ENCODE measurements around the gene ZDHHC1. TPM values are rescaled to one million over a fixed set of nuclear protein-coding genes. Genes with fewer than 3 reads are reported as not detected.

The ZDHHC1 gene
- total and polyA plus RNA-seq, 2 of the 13 experiments (the other 11 are each of a cell fraction or from before 2014, with no cell fraction given): 0.51 to 1.1 TPM

- TF ChIP-seq RAD21 (CRISPR knock-in tag; IDR thresholded peaks at IDR 0.05): peak; percentile 83
- no peak for TF ChIP-seq ZKSCAN1 (IDR thresholded peaks at IDR 0.05; ENCODE audit: low read length)
- peak; percentile 99 for TF ChIP-seq ZFX (CRISPR knock-in tag; IDR thresholded peaks at IDR 0.05; ENCODE audit: low read depth)
- TF ChIP-seq TCF7L2 (IDR thresholded peaks at IDR 0.05; ENCODE audit: low read depth, low read length): no peak
- TF ChIP-seq ZNF546 (CRISPR knock-in tag; conservative IDR thresholded peaks at IDR 0.05): 0 out of 2 replicates have a peak, but pooled peaks have one; percentile 37
- TF ChIP-seq, protein P1, sequence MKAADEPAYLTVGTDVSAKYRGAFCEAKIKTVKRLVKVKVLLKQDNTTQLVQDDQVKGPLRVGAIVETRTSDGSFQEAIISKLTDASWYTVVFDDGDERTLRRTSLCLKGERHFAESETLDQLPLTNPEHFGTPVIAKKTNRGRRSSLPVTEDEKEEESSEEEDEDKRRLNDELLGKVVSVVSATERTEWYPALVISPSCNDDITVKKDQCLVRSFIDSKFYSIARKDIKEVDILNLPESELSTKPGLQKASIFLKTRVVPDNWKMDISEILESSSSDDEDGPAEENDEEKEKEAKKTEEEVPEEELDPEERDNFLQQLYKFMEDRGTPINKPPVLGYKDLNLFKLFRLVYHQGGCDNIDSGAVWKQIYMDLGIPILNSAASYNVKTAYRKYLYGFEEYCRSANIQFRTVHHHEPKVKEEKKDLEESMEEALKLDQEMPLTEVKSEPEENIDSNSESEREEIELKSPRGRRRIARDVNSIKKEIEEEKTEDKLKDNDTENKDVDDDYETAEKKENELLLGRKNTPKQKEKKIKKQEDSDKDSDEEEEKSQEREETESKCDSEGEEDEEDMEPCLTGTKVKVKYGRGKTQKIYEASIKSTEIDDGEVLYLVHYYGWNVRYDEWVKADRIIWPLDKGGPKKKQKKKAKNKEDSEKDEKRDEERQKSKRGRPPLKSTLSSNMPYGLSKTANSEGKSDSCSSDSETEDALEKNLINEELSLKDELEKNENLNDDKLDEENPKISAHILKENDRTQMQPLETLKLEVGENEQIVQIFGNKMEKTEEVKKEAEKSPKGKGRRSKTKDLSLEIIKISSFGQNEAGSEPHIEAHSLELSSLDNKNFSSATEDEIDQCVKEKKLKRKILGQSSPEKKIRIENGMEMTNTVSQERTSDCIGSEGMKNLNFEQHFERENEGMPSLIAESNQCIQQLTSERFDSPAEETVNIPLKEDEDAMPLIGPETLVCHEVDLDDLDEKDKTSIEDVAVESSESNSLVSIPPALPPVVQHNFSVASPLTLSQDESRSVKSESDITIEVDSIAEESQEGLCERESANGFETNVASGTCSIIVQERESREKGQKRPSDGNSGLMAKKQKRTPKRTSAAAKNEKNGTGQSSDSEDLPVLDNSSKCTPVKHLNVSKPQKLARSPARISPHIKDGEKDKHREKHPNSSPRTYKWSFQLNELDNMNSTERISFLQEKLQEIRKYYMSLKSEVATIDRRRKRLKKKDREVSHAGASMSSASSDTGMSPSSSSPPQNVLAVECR (CRISPR knock-in tag; IDR thresholded peaks at IDR 0.05; ENCODE audit: borderline replicate concordance): peak; percentile 84; the same call in 1 of the 2 replicates
- TF ChIP-seq, protein P2, sequence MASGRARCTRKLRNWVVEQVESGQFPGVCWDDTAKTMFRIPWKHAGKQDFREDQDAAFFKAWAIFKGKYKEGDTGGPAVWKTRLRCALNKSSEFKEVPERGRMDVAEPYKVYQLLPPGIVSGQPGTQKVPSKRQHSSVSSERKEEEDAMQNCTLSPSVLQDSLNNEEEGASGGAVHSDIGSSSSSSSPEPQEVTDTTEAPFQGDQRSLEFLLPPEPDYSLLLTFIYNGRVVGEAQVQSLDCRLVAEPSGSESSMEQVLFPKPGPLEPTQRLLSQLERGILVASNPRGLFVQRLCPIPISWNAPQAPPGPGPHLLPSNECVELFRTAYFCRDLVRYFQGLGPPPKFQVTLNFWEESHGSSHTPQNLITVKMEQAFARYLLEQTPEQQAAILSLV (CRISPR knock-in tag; IDR thresholded peaks at IDR 0.05; ENCODE audit: borderline replicate concordance): peak; percentile 78; the same call in 1 of the 2 replicates
- TF ChIP-seq, protein P3, sequence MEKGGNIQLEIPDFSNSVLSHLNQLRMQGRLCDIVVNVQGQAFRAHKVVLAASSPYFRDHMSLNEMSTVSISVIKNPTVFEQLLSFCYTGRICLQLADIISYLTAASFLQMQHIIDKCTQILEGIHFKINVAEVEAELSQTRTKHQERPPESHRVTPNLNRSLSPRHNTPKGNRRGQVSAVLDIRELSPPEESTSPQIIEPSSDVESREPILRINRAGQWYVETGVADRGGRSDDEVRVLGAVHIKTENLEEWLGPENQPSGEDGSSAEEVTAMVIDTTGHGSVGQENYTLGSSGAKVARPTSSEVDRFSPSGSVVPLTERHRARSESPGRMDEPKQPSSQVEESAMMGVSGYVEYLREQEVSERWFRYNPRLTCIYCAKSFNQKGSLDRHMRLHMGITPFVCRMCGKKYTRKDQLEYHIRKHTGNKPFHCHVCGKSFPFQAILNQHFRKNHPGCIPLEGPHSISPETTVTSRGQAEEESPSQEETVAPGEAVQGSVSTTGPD (CRISPR knock-in tag; IDR thresholded peaks at IDR 0.05): no peak
- TF ChIP-seq NKX3-1 (CRISPR knock-in tag; IDR thresholded peaks at IDR 0.05): peak; percentile 89
- TF ChIP-seq, protein P4, sequence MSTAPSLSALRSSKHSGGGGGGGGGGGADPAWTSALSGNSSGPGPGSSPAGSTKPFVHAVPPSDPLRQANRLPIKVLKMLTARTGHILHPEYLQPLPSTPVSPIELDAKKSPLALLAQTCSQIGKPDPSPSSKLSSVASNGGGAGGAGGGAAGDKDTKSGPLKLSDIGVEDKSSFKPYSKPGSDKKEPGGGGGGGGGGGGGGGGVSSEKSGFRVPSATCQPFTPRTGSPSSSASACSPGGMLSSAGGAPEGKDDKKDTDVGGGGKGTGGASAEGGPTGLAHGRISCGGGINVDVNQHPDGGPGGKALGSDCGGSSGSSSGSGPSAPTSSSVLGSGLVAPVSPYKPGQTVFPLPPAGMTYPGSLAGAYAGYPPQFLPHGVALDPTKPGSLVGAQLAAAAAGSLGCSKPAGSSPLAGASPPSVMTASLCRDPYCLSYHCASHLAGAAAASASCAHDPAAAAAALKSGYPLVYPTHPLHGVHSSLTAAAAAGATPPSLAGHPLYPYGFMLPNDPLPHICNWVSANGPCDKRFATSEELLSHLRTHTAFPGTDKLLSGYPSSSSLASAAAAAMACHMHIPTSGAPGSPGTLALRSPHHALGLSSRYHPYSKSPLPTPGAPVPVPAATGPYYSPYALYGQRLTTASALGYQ (CRISPR knock-in tag; IDR thresholded peaks at IDR 0.05): peak; percentile 73; the same call in 1 of the 2 replicates
- 0 out of 2 replicates have a peak, but pooled peaks have one; percentile 41 for TF ChIP-seq TFDP2 (CRISPR knock-in tag; IDR thresholded peaks at IDR 0.05)
- TF ChIP-seq THYN1 (CRISPR knock-in tag; IDR thresholded peaks at IDR 0.05; ENCODE audit: borderline replicate concordance, low read depth): no peak
- peak; percentile 80 for TF ChIP-seq SALL1 (CRISPR knock-in tag; IDR thresholded peaks at IDR 0.05)
- TF ChIP-seq GRHL1 (CRISPR knock-in tag; conservative IDR thresholded peaks at IDR 0.05): no peak
These were observed at the start of gene ZDHHC1 (continued) for GRCh38 chr16:67415872-67416793.

All from HepG2 (cell line).